ENCODE measurements around the gene CSF2RB. TPM values are rescaled to one million over a fixed set of nuclear protein-coding genes. Genes with fewer than 3 reads are reported as not detected.

CSF2RB gene
- total RNA-seq, 1 experiment from 2014 or later, result not detected

DNA sequence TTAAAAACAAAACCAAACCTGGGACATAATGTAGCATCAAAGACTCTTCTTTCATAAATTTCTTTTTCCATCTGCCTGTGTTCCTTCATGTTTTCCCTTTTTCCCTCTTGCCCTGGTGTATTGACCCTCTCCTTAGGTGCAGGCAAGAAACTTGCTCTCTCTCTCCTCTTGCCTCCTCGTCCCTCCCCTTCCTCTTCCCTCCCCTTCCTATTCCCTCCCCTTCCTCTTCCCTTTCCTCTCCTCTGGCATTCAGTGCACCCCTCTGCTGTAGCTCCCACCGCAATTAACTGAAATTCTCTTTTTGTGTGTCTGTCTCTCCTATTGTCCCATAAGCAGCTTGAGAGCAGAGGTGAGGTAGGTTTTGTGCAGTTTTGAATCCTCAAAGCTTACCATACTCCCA is 49.9 kb downstream of the CSF2RB start:
- no peaks in the 10 kb centered on the region for H3F3A ChIP-seq (ENCODE audit: insufficient read depth, low read depth)
- no peak for TF ChIP-seq EZH2 (IDR thresholded peaks at IDR 0.05; ENCODE audit: low read depth)
- TF ChIP-seq, protein P1, sequence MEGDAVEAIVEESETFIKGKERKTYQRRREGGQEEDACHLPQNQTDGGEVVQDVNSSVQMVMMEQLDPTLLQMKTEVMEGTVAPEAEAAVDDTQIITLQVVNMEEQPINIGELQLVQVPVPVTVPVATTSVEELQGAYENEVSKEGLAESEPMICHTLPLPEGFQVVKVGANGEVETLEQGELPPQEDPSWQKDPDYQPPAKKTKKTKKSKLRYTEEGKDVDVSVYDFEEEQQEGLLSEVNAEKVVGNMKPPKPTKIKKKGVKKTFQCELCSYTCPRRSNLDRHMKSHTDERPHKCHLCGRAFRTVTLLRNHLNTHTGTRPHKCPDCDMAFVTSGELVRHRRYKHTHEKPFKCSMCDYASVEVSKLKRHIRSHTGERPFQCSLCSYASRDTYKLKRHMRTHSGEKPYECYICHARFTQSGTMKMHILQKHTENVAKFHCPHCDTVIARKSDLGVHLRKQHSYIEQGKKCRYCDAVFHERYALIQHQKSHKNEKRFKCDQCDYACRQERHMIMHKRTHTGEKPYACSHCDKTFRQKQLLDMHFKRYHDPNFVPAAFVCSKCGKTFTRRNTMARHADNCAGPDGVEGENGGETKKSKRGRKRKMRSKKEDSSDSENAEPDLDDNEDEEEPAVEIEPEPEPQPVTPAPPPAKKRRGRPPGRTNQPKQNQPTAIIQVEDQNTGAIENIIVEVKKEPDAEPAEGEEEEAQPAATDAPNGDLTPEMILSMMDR (conservative IDR thresholded peaks at IDR 0.05), result no peak
- no peaks in the 10 kb centered on the region for H3K4me1 ChIP-seq (replicated peaks; ENCODE audit: insufficient read depth)
- POLR2A ChIA-PET (ENCODE audit: unreplicated experiment), result interaction anchor here (0.5 kb wide), 1 partner anchor 67 kb away, joined by 21 read pairs; no protein-coding TSS in a partner anchor
- H3K36me3 ChIP-seq (ENCODE audit: low read depth), result no peaks in the 10 kb centered on the region
- intact Hi-C loops (cut with micrococcal nuclease; ENCODE audit: unreplicated experiment), result no loop called here
- no peaks in the 10 kb centered on the region for H4K20me1 ChIP-seq (ENCODE audit: insufficient read depth)
- H3K79me2 ChIP-seq (ENCODE audit: low read depth), result no peaks in the 10 kb centered on the region
- H3K9me2 ChIP-seq (ENCODE audit: insufficient read depth), result no peaks in the 10 kb centered on the region
- DNase-seq, result no peak
- no peak overlapping the region for H3K4me3 ChIP-seq
- no peak overlapping the region for H2AFZ ChIP-seq
- H3K27me3 ChIP-seq (ENCODE audit: insufficient read depth, low read depth), result peaks cover 21% of the 10 kb centered on the region; the same call in 1 of the 2 replicates
- H3K9me3 ChIP-seq (ENCODE audit: insufficient read depth, low read depth), result no peaks in the 10 kb centered on the region
- H3K27ac ChIP-seq, result no peak overlapping the region
- no TSS peak for BruUV-seq (replicated peaks)
- CTCF ChIA-PET, result no interaction called here
- H3K4me2 ChIP-seq, result no peak overlapping the region

DNA sequence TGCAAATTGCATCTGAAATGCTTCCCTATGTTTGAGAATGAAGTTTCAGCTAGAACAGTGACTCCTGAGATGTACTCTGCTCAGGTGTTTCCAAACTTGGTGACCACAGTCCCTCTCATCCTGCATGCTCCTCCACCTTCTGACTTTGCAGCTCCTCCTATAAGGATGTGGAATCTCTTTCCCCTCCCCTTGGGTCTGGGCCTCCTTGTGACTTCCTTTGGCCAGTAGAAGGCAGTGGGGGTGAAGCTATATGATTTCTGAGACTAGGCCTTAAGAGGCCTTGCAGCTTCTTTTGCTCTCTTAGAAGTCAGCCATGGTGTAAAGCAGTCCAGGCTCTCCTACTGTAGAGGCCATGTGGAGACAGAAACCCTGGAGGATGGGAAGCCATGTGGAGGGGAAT is 50.7 kb downstream of the CSF2RB start:
- TF ChIP-seq, protein P1 (conservative IDR thresholded peaks at IDR 0.05), result no peak
- no peak for TF ChIP-seq EZH2 (IDR thresholded peaks at IDR 0.05; ENCODE audit: low read depth)
- Histone ChIP-seq H3K79me2 (ENCODE audit: low read depth) (no peaks in the 10 kb centered on the region), H3K9me2 (ENCODE audit: insufficient read depth) (no peaks in the 10 kb centered on the region), H3K4me3 (no peak overlapping the region), H3F3A (ENCODE audit: insufficient read depth, low read depth) (no peaks in the 10 kb centered on the region), H2AFZ (no peak overlapping the region), H3K9me3 (ENCODE audit: insufficient read depth, low read depth) (no peaks in the 10 kb centered on the region), H3K27ac (no peak overlapping the region), H4K20me1 (ENCODE audit: insufficient read depth) (no peaks in the 10 kb centered on the region), H3K27me3 (ENCODE audit: insufficient read depth, low read depth) (peaks cover 21% of the 10 kb centered on the region; the same call in 1 of the 2 replicates), H3K36me3 (ENCODE audit: low read depth) (no peaks in the 10 kb centered on the region), H3K4me1 (replicated peaks; ENCODE audit: insufficient read depth) (no peaks in the 10 kb centered on the region), H3K4me2 (no peak overlapping the region)
- ChIA-PET CTCF (no interaction called here), POLR2A (ENCODE audit: unreplicated experiment) (interaction anchor here (0.5 kb wide), 1 partner anchor 17 kb away, joined by 3 read pairs; no protein-coding TSS in a partner anchor)
- intact Hi-C loops (cut with micrococcal nuclease; ENCODE audit: unreplicated experiment), result no loop called here
- no peak for DNase-seq
- BruUV-seq (replicated peaks), result no TSS peak

DNA sequence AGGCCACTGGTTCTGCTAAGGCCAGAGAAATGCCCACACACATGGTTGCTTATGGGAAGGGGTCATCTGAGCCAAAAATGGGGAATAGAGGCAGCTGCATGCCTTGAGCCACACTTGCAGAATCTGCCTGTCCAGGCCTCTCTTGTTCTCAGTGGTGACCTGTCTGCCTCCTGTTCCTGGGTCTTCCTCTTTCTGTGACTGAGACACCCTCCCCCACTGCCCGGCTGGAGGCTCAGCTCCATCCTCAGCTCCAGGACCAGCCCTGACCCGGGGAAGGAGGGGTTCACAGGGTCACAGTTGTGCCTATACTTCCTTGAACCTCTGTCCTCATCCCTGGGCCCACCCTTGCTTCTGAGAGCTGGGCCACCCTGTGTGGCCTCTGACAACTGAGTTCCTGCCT is 52.3 kb downstream of the CSF2RB start:
- no peaks in the 10 kb centered on the region for H3K9me3 ChIP-seq (ENCODE audit: insufficient read depth, low read depth)
- no peak for TF ChIP-seq EZH2 (IDR thresholded peaks at IDR 0.05; ENCODE audit: low read depth)
- TF ChIP-seq, protein P1 (conservative IDR thresholded peaks at IDR 0.05), result no peak
- no peaks in the 10 kb centered on the region for H3K36me3 ChIP-seq (ENCODE audit: low read depth)
- no peaks in the 10 kb centered on the region for H4K20me1 ChIP-seq (ENCODE audit: insufficient read depth)
- intact Hi-C loops (cut with micrococcal nuclease; ENCODE audit: unreplicated experiment), result no loop called here
- H3K4me2 ChIP-seq, result no peak overlapping the region
- H3K9me2 ChIP-seq (ENCODE audit: insufficient read depth), result no peaks in the 10 kb centered on the region
- no peak overlapping the region for H3K4me3 ChIP-seq
- H3K4me1 ChIP-seq (replicated peaks; ENCODE audit: insufficient read depth), result no peaks in the 10 kb centered on the region
- H3F3A ChIP-seq (ENCODE audit: insufficient read depth, low read depth), result no peaks in the 10 kb centered on the region
- no peak overlapping the region for H2AFZ ChIP-seq
- H3K79me2 ChIP-seq (ENCODE audit: low read depth), result no peaks in the 10 kb centered on the region
- POLR2A ChIA-PET (ENCODE audit: unreplicated experiment), result interaction anchor here (0.6 kb wide), 1 partner anchor 252 kb away, joined by 3 read pairs; no protein-coding TSS in a partner anchor
- no peak for DNase-seq
- 0 out of 2 replicates have a peak, but pooled peaks cover 8% of the 10 kb centered on the region for H3K27me3 ChIP-seq (ENCODE audit: insufficient read depth, low read depth)
- BruUV-seq (replicated peaks), result no TSS peak
- CTCF ChIA-PET, result no interaction called here
- no peak overlapping the region for H3K27ac ChIP-seq
